IPS-NIHi7 (cell line): Measurements from ENCODE around the gene GPR142.
"Not testable (repeated sequence)": the region's sequence is repeated elsewhere in the genome, so short reads cannot be mapped to it uniquely, and the experiment has no call there.

ENCODE experiments used
- DNase-seq: peaks from one replicate; pipeline ENCODE4 v3.0.0; 2012; ENCODE audit warnings: mixed read lengths; ENCODE audit errors: extremely low spot score

The GPR142 gene

GRCh38 chr17:74393346-74393942, 26.1 kb downstream of the GPR142 start:
- no peak for DNase-seq

GRCh38 chr17:74394275-74394950, 27.1 kb downstream of the GPR142 start:
- no peak for DNase-seq

DNA sequence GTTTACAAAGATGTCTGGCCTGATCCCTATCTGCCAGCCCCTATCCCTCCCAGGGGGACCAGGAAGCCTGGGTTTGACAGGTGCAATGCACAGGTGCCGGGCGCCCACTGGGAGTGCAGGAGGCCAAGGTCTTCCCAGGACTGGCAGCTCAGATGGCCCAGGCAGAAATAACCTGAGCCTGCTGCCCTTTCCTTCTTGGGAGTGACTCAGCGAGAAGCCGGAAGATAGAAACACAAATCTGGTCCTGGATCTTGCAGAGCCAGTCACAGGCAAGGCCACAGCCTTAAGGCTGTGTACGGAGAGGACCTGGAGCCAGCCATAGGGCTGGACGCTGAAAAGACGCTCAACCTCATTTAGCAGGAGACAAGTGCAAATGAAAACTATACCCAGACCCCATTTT, 27.7 kb downstream of the GPR142 start:
- DNase-seq = no peak

DNA sequence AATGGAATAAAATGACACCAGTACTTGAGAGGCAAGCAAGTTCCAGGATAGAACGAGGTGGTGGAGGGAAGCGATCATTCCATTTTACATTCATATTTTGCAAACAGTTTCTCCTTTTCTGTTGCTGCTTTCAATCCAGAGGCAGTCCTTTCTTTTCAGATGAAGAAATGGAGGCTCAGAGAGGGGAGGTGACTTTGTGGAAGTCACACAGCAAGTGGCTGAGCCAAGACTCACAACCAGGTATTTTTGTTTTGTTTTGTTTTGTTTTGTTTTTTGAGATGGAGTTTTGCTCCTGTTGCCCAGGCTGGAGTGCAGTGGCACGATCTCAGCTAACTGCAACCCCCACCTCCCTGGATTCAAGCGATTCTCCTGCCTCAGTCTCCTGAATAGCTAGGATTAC, 29.3 kb downstream of the GPR142 start:
- DNase-seq = no peak

DNA sequence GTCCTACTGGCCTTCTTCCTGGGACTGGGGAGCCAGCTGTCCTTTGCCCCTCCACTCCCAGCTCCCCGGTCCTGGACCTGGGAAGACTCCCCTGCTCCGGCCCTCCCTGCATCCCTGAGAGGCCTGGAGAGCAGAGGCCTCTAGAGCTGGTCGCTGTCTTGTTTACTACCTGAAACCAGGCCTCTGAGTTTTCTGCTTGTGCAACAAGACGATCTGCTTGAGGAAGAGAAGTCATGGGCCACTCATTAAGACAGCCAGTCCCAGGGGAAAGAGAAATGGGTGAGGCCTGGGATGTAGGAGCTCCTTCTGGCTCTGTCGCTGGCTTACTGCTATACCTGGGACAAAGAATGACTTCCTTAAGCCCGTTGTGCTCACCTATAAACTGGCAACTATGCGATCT, 34.7 kb downstream of the GPR142 start:
- no peak for DNase-seq

GRCh38 chr17:74403512-74404137, 36.3 kb downstream of the GPR142 start:
- no peak for DNase-seq

DNA sequence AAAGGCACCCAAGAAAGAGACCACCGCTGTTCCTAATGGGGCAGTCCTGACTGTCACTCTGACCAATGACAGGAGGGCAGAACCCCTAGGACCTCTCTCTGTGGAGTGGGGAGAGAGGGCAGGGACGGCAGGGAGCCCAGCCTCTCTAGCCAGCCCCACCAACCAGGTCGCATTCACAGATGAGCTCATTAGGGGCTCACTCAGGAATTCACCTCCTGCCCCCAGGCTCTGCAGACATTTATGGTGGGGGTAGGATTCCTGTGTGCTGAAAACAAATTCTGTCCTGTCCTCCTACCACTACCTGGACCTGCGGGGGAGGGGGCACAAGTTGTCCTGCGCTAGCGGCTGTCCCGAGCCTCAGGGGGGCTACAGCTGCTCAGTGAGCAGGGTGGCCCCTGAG, 36.9 kb downstream of the GPR142 start:
- peak; percentile 62 for DNase-seq

DNA sequence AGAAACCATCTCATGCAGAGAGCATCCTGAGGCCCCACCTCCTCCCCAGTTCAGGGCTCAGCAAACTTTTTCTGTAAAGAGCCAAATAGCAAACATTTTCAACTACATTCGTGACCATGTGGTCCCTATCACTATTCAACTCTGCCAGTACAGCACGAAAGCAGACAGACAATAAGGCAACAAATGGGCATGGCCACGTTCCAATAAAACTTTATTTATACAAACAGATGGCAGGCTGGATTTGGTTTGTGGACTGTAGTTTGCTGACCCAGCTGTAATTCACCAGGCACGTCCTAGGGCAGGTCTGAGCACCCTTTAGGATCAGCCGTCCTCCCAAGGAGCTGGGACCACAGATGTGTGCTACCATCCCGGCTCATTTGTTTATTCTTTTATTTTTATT, 37.5 kb downstream of the GPR142 start:
- DNase-seq = no peak

- DNase-seq = not testable (repeated sequence)
Measured at GRCh38 chr17:74405311-74405710, 38.0 kb downstream of the GPR142 start.

DNA sequence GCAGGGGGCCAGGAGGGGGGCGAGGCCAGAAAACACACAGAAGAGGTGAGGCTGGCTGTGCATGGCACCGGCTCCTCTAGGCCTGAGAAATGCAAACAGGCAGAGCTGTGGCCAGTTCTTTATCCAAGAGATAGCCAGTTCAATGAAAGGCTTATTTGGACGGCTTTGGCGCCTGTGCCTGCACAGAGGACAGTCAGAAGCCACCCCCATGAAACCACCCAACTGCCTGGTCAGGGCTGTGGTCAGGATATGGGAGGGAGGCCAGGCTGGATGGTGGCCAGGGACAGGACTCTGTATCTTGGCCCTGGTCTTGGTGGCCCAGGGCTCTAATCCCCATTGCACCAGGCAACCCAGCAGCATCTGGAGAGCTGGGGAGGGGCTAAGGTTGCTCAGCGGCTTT, 40.1 kb downstream of the GPR142 start:
- DNase-seq = no peak

DNA sequence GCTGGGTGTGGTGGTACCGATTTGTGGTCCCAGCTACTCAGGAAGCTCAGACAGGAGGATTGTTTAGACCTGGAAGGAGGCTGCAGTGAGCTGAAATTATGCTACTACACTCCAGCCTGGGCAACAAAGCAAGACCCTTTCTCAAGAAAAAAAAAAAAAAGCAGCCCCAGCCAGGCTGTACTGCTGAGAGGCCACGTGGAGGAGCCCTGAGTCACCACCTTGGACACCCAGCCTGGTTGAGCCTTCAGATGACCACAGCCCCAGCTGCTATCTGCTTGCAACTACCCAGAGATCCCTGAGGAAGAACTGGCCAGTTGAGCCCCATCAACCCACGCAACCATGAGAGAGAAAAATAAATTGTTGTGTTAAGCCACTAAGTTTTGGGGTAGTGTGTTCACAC, 41.0 kb downstream of the GPR142 start:
- peak; percentile 46 for DNase-seq

GRCh38 chr17:74408815-74409214, 41.5 kb downstream of the GPR142 start:
- no peak for DNase-seq

GRCh38 chr17:74410001-74410443, 42.7 kb downstream of the GPR142 start:
- DNase-seq = no peak

DNA sequence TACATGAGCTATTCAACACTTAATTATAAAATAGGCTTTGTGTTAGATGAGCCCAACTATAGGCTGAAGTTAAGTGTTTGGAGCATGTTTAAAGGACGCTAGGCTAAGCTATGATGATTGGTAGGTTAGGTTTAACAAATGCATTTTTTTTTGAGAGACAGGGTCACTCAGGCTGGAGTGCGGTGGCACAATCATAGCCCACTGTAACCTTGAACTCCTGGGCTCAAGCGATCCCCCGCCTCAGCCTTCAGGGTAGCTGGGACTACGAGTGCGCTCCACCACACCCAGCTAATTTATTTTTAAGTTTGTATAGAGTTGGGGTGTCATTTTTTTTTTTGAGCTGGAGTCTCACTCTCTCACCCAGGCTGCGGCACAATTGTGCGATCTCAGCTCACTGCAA, 45.3 kb downstream of the GPR142 start:
- no peak for DNase-seq

GRCh38 chr17:74413491-74413890, 46.2 kb downstream of the GPR142 start:
- DNase-seq = no peak

DNA sequence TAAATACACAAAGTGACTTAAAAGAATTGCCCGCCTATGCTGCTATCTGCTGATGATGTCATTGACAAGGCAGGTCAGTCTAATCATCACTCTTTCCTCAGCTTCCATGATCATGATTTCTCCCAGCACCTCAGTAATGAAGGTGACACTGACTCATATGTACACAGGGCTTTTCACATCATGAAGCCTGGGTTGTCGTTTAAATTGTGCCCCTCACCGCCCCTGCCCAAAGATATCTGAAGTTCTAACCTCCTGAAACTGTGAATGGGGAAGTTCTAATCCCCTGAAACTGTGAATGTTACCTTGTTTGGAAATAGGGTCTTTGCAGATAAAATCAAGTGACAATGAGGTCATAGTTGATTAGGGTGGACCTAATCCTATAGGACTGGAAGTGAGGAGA, 47.2 kb downstream of the GPR142 start:
- no peak for DNase-seq

- DNase-seq = no peak
Measured at GRCh38 chr17:74415608-74416396, 48.5 kb downstream of the GPR142 start.

- DNase-seq = no peak
Measured at GRCh38 chr17:74417178-74418045, 50.1 kb downstream of the GPR142 start.

DNA sequence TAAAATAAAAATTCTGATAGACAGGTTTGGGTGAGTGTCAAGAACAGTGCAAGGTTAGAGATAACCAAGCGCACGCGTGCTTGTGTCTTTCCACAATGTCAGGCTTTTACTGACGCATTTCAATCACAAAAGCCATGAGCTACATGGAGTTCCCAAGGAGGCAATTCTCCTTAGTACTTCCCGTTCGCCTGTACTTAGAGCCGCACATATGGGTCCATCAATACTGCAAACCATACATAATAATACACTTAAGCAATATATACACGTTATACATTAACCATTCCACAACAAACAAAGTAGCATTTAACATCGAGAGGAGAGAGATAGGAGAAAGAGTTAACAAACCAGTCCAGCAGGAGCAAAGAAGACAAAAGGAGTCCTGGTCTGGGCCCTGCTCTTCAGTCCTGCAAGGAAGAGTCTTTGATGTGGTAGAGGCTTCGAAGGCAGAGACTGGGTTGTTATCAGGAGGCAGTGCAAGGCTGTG, 52.7 kb downstream of the GPR142 start:
- DNase-seq = no peak
